T-helper 2 cell (primary cell): Measurements from ENCODE around the gene PIGW.
"Not testable (repeated sequence)": the region's sequence is repeated elsewhere in the genome, so short reads cannot be mapped to it uniquely, and the experiment has no call there.

Experiments
- DNase-seq, 5 experiments: peaks; one replicate each; pipeline versions ENCODE4 v3.0.0 to v3.0.0-alpha.2; 2012 to 2022

The PIGW gene

GRCh38 chr17:36508439-36508838 is 26.3 kb upstream of the PIGW start:
- not testable (repeated sequence) for DNase-seq

GRCh38 chr17:36509272-36509985 is 25.4 kb upstream of the PIGW start:
- no peak for DNase-seq

- no peak for DNase-seq
Measured at GRCh38 chr17:36510636-36511035, 24.2 kb upstream of the PIGW start.

- DNase-seq, result no peak
Measured at GRCh38 chr17:36511216-36511615, 23.6 kb upstream of the PIGW start.

- DNase-seq, result no peak
Measured at GRCh38 chr17:36512641-36513040, 22.1 kb upstream of the PIGW start.

- no peak for DNase-seq
Measured at GRCh38 chr17:36514856-36515255, 19.9 kb upstream of the PIGW start.

GRCh38 chr17:36515837-36516236 is 18.9 kb upstream of the PIGW start:
- no peak for DNase-seq

- DNase-seq, result no peak
Measured at GRCh38 chr17:36523113-36523512, 11.7 kb upstream of the PIGW start.

- no peak for DNase-seq
Measured at GRCh38 chr17:36524428-36524876, 10.3 kb upstream of the PIGW start.

GRCh38 chr17:36525113-36525512 is 9.7 kb upstream of the PIGW start:
- DNase-seq, result no peak

- no peak for DNase-seq
Measured at GRCh38 chr17:36525888-36526287, 8.9 kb upstream of the PIGW start.

- DNase-seq, result no peak
Measured at GRCh38 chr17:36527621-36528250, 7.1 kb upstream of the PIGW start.

GRCh38 chr17:36529121-36529520 is 5.7 kb upstream of the PIGW start:
- DNase-seq, result no peak

- no peak for DNase-seq
Measured at GRCh38 chr17:36532435-36532975, 2.3 kb upstream of the PIGW start.

- peak in 4 of 5 experiments; percentile 30 to 61 (median 34) for DNase-seq
Measured at GRCh38 chr17:36533935-36534839, 600 bp upstream of the PIGW start.

GRCh38 chr17:36535669-36536081 is 888 bp downstream of the PIGW start:
- DNase-seq, result no peak

- no peak for DNase-seq
Measured at GRCh38 chr17:36540696-36541095, 5.9 kb downstream of the PIGW start.

- DNase-seq, result no peak
Measured at GRCh38 chr17:36542755-36543154, 8.0 kb downstream of the PIGW start.

- peak in 1 of 5 experiments; percentile 39 for DNase-seq
Measured at GRCh38 chr17:36544044-36544306, 9.2 kb downstream of the PIGW start.

- DNase-seq, result peak; percentile 82 to 98 (median 87)
Measured at GRCh38 chr17:36544307-36545076, 9.7 kb downstream of the PIGW start, which contains the start of gene GGNBP2. Gene GGNBP2, plus strand, starts transcription at chr17:36544919. Its CDS starts 806 bp downstream, at chr17:36545725.

GRCh38 chr17:36545077-36545464 is 10.3 kb downstream of the PIGW start:
- DNase-seq, result no peak
